Left lobe of liver (tissue), 2 donors: ENCODE data around the gene VEZF1. TPM values are rescaled to one million over a fixed set of nuclear protein-coding genes. Genes with fewer than 3 reads are reported as not detected.

ENCODE experiments used
- ATAC-seq: fragments of 200-7000 bp; cut with Tn5 transposase; one replicate; pipeline ENCODE4 v1.9.1; 2020; ENCODE audit warnings: mild to moderate bottlenecking, moderate library complexity
- DNase-seq: peaks from one replicate; pipeline ENCODE4 v3.0.0-alpha.2; 2020; ENCODE audit warnings: low spot score
- total RNA-seq: library from RNA; stranded (reverse); gene quantifications from one replicate; pipeline ENCODE4 v1.2.1, GENCODE V29; 2021
- donor health status: DM: no; HTN: no; CAD: no; lungs with moderate emphysema.
- donor health status: DM: no; HTN: yes; CAD: no.

VEZF1 gene
- total RNA-seq = 12.5 TPM

GRCh38 chr17:57987581-57988300 is at the start of gene VEZF1:
TSS of gene VEZF1 (minus strand) at chr17:57988254. CDS start at chr17:57988111, 143 bp downstream.
- ATAC-seq = peak; percentile 74

GRCh38 chr17:58032691-58033415 is 44.8 kb upstream of the VEZF1 start:
- no peak for DNase-seq

More at GRCh38 chr17:57987581-57988300, at the start of gene VEZF1:
- no peak for DNase-seq

GRCh38 chr17:58028578-58028977 is 40.5 kb upstream of the VEZF1 start:
- ATAC-seq = no peak

More at GRCh38 chr17:58032691-58033415, 44.8 kb upstream of the VEZF1 start:
- no peak for ATAC-seq

GRCh38 chr17:58020401-58020800 is 32.3 kb upstream of the VEZF1 start:
- no peak for ATAC-seq
- no peak for DNase-seq

More at GRCh38 chr17:58028578-58028977, 40.5 kb upstream of the VEZF1 start:
- DNase-seq = no peak

- DNase-seq (no peak), ATAC-seq (no peak)
Measured at GRCh38 chr17:58019521-58019920, 31.5 kb upstream of the VEZF1 start.

- DNase-seq (no peak), ATAC-seq (no peak)
Measured at GRCh38 chr17:58019039-58019438, 31.0 kb upstream of the VEZF1 start.

GRCh38 chr17:58010067-58010799 is 22.2 kb upstream of the VEZF1 start:
- ATAC-seq (no peak), DNase-seq (no peak)

- DNase-seq (no peak), ATAC-seq (no peak)
Measured at GRCh38 chr17:58007781-58008706, 20.0 kb upstream of the VEZF1 start.

GRCh38 chr17:58006924-58007780 is 19.1 kb upstream of the VEZF1 start, which contains the start of gene SRSF1:
TSS of gene SRSF1 (minus strand) at chr17:58007246. CDS start at chr17:58007137, 109 bp downstream.
- ATAC-seq (peak; percentile 94), DNase-seq (peak; percentile 97)

- peak; percentile 71 for ATAC-seq
Measured at GRCh38 chr17:58006560-58006923, 18.5 kb upstream of the VEZF1 start.

GRCh38 chr17:58005728-58006559 is 17.9 kb upstream of the VEZF1 start:
- no peak for DNase-seq
- no peak for ATAC-seq

More at GRCh38 chr17:58006560-58006923, 18.5 kb upstream of the VEZF1 start:
- DNase-seq = peak; percentile 73

GRCh38 chr17:58005031-58005727 is 17.1 kb upstream of the VEZF1 start:
- no peak for ATAC-seq
- DNase-seq = no peak

- DNase-seq = no peak
- no peak for ATAC-seq
Measured at GRCh38 chr17:58004060-58004459, 16.0 kb upstream of the VEZF1 start.

GRCh38 chr17:58002973-58003372 is 14.9 kb upstream of the VEZF1 start:
- ATAC-seq (no peak), DNase-seq (no peak)

GRCh38 chr17:58002154-58002948 is 14.3 kb upstream of the VEZF1 start:
- ATAC-seq (no peak), DNase-seq (no peak)

GRCh38 chr17:58001461-58002124 is 13.5 kb upstream of the VEZF1 start:
- ATAC-seq (no peak), DNase-seq (no peak)
